HepG2 (cell line): ENCODE results near the gene SFRP4. TPM values are rescaled to one million over a fixed set of nuclear protein-coding genes. Genes with fewer than 3 reads are reported as not detected.

Experiments used
- PHF8 ChIP-seq: sonication (generic); formaldehyde crosslinking; IDR thresholded peaks from 2 replicates; pipeline ENCODE4 v1.5.0; 2020; ENCODE audit warnings: missing genetic modification reagents
- RORA ChIP-seq: sonication (generic); formaldehyde crosslinking; IDR thresholded peaks from 2 replicates; pipeline ENCODE4 v1.5.0; 2020; ENCODE audit warnings: mild to moderate bottlenecking, missing genetic modification reagents, moderate library complexity
- ZNF841 ChIP-seq: sonication (generic); formaldehyde crosslinking; IDR thresholded peaks from 2 replicates; pipeline ENCODE4 v1.8.1; 2023; ENCODE audit warnings: missing genetic modification reagents, borderline replicate concordance
- ZNF891 ChIP-seq: sonication (generic); formaldehyde crosslinking; IDR thresholded peaks from 2 replicates; pipeline ENCODE4 v1.5.0; 2020; ENCODE audit warnings: mild to moderate bottlenecking, missing genetic modification reagents
- polyA plus RNA-seq, 8 experiments: library from polyadenylated mRNA; depleted of rRNA in 3 of 8; stranded (reverse) in 7 of 8; unstranded in 1 of 8; fragments of >200 nt; fragmentation: Illumina TruSeq in 4 of 8; extraction: Trizol in 4 of 8; gene quantifications; 2 replicates each; pipeline versions ENCODE4 v1.2.1 to v1.2.3, GENCODE V29; 2011 to 2016; ENCODE audit warnings: low read depth in 4 of 8, missing spikeins in 1 of 8, mixed read lengths in 1 of 8; ENCODE audit not compliant: insufficient read depth in 1 of 8
- total RNA-seq, 5 experiments: library from RNA; depleted of rRNA; stranded (reverse); fragments of >200 nt; fragmentation: Illumina TruSeq; extraction: Trizol; gene quantifications; 2 replicates each; pipeline ENCODE4 v1.2.3, GENCODE V29; 2016; ENCODE audit warnings: low read depth in 1 of 5
- TF ChIP-seq, protein P1 (sequence below), 2 experiments: sonication (generic) in 1 of 2; formaldehyde crosslinking in 1 of 2; IDR thresholded peaks; 2 replicates each; pipeline versions ENCODE4 v1.4.0 to v1.6.1; 2018 to 2020; ENCODE audit warnings: missing genetic modification reagents in 2 of 2, borderline replicate concordance in 1 of 2, low read depth in 1 of 2, mild to moderate bottlenecking in 1 of 2, missing biosample characterization in 1 of 2
- TF ChIP-seq, protein P2 (sequence below): sonication (generic); formaldehyde crosslinking; conservative IDR thresholded peaks from 2 replicates; pipeline ENCODE4 v1.4.0; 2020; ENCODE audit warnings: mild to moderate bottlenecking, missing genetic modification reagents, moderate library complexity
- TF ChIP-seq, protein P3 (sequence below): sonication (generic); formaldehyde crosslinking; IDR thresholded peaks from 2 replicates; pipeline ENCODE4 v1.9.0; 2021; ENCODE audit warnings: missing genetic modification reagents, mild to moderate bottlenecking, borderline replicate concordance
- TF ChIP-seq, protein P4 (sequence below): sonication (generic); formaldehyde crosslinking; IDR thresholded peaks from 2 replicates; pipeline ENCODE4 v1.9.0; 2022; ENCODE audit warnings: low read depth, missing genetic modification reagents
- TF ChIP-seq, protein P5 (sequence below): sonication (generic); formaldehyde crosslinking; IDR thresholded peaks from 2 replicates; pipeline ENCODE4 v1.5.1; 2020; ENCODE audit warnings: mild to moderate bottlenecking, missing genetic modification reagents, moderate library complexity
- TF ChIP-seq, protein P6 (sequence below): sonication (generic); formaldehyde crosslinking; IDR thresholded peaks from 2 replicates; pipeline ENCODE4 v1.8.1; 2022; ENCODE audit warnings: low read depth, mild to moderate bottlenecking, missing genetic modification reagents

Gene SFRP4
- total and polyA plus RNA-seq, 2 of the 13 experiments (the other 11 are each of a cell fraction or from before 2014, with no cell fraction given) = 0.96 to 1.8 TPM

DNA sequence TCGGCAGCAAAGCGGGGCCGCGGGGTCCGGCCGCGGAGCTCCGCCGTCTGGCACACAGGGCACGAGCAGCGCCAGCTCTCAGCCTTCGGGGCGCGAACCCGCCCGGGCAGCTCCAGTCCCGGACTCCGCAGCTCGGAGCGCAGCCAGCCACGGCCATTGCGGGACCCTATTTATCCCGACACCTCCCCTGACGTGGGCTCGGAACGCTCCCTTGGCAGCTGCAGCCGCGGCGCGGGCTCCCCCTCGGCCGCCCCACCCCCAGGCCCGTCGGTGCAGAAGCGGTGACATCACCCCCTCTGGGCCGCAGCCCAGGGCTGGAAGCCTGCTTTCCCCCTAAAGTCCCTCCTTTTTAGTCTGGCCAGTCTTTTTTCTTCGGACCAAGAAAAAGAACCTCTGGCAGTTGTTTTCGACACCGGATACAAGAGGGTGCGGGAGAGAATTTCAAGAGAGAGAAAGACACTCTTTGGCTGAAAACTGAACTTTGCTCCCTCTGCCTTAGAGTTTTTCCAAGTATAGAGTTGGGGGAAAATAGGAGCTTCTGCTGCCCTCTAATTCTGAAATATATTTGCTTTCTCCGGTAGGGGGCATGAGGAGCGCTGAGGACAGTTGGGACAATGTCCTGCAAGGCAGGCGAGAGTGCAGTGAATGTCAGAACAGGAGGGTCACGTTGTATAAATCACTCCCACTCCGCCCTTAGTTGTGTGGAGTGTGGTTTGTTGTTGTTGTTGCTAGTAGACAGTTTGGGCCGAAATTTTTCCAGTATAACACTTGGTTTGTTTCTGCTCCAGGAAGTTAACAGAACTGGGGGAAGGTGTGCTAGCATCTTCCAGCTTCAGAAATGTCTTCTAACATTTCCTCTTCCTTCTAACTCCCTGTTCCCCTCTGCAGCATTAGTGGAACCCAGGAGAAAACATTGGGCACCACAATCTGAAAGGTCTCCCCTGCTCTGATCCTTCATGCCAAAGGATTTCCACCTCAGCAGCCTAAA is at the start of gene SFRP4 (continued):
- no peak for TF ChIP-seq ZNF841
- TF ChIP-seq RORA (CRISPR knock-in tag) = no peak
- TF ChIP-seq, protein P1, sequence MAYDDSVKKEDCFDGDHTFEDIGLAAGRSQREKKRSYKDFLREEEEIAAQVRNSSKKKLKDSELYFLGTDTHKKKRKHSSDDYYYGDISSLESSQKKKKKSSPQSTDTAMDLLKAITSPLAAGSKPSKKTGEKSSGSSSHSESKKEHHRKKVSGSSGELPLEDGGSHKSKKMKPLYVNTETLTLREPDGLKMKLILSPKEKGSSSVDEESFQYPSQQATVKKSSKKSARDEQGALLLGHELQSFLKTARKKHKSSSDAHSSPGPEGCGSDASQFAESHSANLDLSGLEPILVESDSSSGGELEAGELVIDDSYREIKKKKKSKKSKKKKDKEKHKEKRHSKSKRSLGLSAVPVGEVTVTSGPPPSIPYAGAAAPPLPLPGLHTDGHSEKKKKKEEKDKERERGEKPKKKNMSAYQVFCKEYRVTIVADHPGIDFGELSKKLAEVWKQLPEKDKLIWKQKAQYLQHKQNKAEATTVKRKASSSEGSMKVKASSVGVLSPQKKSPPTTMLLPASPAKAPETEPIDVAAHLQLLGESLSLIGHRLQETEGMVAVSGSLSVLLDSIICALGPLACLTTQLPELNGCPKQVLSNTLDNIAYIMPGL (CRISPR knock-in tag; IDR thresholded peaks at IDR 0.05; ENCODE audit: borderline replicate concordance in 1 of 2, low read depth in 1 of 2) = peak; percentile 83 to 85
- TF ChIP-seq, protein P2, sequence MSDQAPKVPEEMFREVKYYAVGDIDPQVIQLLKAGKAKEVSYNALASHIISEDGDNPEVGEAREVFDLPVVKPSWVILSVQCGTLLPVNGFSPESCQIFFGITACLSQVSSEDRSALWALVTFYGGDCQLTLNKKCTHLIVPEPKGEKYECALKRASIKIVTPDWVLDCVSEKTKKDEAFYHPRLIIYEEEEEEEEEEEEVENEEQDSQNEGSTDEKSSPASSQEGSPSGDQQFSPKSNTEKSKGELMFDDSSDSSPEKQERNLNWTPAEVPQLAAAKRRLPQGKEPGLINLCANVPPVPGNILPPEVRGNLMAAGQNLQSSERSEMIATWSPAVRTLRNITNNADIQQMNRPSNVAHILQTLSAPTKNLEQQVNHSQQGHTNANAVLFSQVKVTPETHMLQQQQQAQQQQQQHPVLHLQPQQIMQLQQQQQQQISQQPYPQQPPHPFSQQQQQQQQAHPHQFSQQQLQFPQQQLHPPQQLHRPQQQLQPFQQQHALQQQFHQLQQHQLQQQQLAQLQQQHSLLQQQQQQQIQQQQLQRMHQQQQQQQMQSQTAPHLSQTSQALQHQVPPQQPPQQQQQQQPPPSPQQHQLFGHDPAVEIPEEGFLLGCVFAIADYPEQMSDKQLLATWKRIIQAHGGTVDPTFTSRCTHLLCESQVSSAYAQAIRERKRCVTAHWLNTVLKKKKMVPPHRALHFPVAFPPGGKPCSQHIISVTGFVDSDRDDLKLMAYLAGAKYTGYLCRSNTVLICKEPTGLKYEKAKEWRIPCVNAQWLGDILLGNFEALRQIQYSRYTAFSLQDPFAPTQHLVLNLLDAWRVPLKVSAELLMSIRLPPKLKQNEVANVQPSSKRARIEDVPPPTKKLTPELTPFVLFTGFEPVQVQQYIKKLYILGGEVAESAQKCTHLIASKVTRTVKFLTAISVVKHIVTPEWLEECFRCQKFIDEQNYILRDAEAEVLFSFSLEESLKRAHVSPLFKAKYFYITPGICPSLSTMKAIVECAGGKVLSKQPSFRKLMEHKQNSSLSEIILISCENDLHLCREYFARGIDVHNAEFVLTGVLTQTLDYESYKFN (CRISPR knock-in tag) = peak; percentile 36
- TF ChIP-seq, protein P3, sequence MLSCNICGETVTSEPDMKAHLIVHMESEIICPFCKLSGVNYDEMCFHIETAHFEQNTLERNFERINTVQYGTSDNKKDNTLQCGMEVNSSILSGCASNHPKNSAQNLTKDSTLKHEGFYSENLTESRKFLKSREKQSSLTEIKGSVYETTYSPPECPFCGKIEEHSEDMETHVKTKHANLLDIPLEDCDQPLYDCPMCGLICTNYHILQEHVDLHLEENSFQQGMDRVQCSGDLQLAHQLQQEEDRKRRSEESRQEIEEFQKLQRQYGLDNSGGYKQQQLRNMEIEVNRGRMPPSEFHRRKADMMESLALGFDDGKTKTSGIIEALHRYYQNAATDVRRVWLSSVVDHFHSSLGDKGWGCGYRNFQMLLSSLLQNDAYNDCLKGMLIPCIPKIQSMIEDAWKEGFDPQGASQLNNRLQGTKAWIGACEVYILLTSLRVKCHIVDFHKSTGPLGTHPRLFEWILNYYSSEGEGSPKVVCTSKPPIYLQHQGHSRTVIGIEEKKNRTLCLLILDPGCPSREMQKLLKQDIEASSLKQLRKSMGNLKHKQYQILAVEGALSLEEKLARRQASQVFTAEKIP = no peak
- TF ChIP-seq PHF8 (CRISPR knock-in tag) = peak; percentile 61; the same call in 1 of the 2 replicates
- TF ChIP-seq, protein P4, sequence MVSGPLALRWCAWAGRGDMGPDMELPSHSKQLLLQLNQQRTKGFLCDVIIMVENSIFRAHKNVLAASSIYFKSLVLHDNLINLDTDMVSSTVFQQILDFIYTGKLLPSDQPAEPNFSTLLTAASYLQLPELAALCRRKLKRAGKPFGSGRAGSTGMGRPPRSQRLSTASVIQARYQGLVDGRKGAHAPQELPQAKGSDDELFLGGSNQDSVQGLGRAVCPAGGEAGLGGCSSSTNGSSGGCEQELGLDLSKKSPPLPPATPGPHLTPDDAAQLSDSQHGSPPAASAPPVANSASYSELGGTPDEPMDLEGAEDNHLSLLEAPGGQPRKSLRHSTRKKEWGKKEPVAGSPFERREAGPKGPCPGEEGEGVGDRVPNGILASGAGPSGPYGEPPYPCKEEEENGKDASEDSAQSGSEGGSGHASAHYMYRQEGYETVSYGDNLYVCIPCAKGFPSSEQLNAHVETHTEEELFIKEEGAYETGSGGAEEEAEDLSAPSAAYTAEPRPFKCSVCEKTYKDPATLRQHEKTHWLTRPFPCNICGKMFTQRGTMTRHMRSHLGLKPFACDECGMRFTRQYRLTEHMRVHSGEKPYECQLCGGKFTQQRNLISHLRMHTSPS = peak; percentile 50; the same call in 1 of the 2 replicates
- TF ChIP-seq, protein P5, sequence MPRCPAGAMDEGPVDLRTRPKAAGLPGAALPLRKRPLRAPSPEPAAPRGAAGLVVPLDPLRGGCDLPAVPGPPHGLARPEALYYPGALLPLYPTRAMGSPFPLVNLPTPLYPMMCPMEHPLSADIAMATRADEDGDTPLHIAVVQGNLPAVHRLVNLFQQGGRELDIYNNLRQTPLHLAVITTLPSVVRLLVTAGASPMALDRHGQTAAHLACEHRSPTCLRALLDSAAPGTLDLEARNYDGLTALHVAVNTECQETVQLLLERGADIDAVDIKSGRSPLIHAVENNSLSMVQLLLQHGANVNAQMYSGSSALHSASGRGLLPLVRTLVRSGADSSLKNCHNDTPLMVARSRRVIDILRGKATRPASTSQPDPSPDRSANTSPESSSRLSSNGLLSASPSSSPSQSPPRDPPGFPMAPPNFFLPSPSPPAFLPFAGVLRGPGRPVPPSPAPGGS (CRISPR knock-in tag) = no peak
- no peak for TF ChIP-seq ZNF891 (CRISPR knock-in tag)
- TF ChIP-seq, protein P6, sequence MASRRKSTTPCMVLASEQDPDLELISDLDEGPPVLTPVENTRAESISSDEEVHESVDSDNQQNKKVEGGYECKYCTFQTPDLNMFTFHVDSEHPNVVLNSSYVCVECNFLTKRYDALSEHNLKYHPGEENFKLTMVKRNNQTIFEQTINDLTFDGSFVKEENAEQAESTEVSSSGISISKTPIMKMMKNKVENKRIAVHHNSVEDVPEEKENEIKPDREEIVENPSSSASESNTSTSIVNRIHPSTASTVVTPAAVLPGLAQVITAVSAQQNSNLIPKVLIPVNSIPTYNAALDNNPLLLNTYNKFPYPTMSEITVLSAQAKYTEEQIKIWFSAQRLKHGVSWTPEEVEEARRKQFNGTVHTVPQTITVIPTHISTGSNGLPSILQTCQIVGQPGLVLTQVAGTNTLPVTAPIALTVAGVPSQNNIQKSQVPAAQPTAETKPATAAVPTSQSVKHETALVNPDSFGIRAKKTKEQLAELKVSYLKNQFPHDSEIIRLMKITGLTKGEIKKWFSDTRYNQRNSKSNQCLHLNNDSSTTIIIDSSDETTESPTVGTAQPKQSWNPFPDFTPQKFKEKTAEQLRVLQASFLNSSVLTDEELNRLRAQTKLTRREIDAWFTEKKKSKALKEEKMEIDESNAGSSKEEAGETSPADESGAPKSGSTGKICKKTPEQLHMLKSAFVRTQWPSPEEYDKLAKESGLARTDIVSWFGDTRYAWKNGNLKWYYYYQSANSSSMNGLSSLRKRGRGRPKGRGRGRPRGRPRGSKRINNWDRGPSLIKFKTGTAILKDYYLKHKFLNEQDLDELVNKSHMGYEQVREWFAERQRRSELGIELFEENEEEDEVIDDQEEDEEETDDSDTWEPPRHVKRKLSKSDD (CRISPR knock-in tag) = no peak
